SK-N-MC (cell line): ENCODE data around the gene NDOR1.

ENCODE experiments used
- EZH2 ChIP-seq: fragments of 200-600 bp; sonication (generic); IDR thresholded peaks from one replicate; pipeline ENCODE4 v1.6.1; 2017; ENCODE audit warnings: antibody characterized with exemption
- POLR2AphosphoS5 ChIP-seq: IDR thresholded peaks from 2 replicates; pipeline ENCODE4 v1.6.1; 2012; ENCODE audit warnings: mild to moderate bottlenecking, low read depth, low read length, borderline replicate concordance

DNA sequence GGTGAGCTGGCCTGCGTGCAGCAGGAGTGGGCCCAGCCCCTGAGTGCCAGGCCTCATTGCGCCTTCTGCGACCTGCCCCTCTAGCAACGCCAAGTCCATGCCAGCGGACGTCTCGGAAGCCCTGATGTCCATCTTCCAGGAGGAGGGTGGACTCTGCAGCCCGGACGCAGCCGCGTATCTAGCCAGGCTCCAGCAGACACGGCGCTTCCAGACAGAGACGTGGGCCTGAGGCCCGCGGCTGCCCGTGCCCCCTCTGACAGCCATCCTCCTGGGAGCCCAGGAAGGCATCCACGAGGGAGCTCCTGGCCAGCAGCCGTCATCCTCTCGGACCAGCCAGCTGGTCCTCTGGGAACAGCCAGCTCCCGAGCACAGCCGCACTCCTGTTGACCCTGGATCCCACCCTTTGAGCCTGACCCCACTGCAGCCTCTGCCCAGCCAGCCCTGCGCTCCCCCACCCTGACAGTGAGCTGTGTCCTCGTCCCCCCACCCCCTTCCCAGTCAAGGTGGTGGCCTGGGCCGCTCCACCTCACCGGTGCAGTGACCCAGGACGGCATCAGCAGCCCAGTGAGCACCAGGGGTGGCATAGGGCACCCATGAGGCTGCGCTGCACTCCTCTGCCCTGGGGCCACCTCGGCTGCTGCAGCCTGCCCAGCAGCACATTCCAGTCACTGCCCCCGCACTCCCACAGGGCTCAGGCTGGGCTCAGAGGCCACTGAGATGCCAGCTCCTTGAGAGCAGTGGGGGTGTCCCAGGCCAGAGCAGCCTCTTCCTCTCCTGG, 10.9 kb downstream of the NDOR1 start:
- TF ChIP-seq EZH2 = no peak
- no peak for TF ChIP-seq POLR2AphosphoS5
